Gastrocnemius medialis (tissue), 4 donors: ENCODE results near the gene NKAP.

Experiments used
- POLR2A ChIP-seq, 2 donors: fragments of 450-650 bp; IDR thresholded peaks; one replicate each; pipeline ENCODE4 v1.6.1; 2017; ENCODE audit warnings: antibody characterized with exemption in 2 of 2, mild to moderate bottlenecking in 2 of 2, moderate library complexity in 2 of 2
- TF ChIP-seq, protein P1 (sequence below), 5 experiments: fragments of 450-650 bp in 3 of 5; fragments of 200-600 bp in 2 of 5; sonication (generic) in 2 of 5; IDR thresholded peaks in 4 of 5; conservative IDR thresholded peaks in 1 of 5; 1 replicate in 4 of 5; 2 replicates in 1 of 5; pipeline ENCODE4 v1.5.1; 2016 to 2019; ENCODE audit warnings: antibody characterized with exemption in 5 of 5, mild to moderate bottlenecking in 3 of 5, moderate library complexity in 3 of 5

DNA sequence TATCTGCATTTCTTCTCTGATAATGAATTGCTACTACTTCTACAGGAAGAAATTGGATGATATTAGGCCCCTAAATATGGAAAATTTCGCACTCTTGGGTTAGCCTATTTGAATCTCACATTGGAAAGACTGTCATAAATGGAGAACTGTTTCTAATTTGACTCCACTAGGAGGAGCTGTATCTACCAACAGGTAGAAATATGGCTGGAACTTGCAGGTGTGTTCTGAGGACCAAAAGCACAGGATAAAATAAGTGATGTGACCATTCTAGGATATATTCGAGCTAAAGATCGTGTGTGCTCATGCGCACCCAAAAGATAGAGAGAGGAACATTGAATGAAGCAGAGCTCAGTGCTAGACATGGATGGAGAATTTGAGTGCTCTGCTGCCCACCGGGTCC, 4.8 kb upstream of the NKAP start:
- TF ChIP-seq, protein P1, sequence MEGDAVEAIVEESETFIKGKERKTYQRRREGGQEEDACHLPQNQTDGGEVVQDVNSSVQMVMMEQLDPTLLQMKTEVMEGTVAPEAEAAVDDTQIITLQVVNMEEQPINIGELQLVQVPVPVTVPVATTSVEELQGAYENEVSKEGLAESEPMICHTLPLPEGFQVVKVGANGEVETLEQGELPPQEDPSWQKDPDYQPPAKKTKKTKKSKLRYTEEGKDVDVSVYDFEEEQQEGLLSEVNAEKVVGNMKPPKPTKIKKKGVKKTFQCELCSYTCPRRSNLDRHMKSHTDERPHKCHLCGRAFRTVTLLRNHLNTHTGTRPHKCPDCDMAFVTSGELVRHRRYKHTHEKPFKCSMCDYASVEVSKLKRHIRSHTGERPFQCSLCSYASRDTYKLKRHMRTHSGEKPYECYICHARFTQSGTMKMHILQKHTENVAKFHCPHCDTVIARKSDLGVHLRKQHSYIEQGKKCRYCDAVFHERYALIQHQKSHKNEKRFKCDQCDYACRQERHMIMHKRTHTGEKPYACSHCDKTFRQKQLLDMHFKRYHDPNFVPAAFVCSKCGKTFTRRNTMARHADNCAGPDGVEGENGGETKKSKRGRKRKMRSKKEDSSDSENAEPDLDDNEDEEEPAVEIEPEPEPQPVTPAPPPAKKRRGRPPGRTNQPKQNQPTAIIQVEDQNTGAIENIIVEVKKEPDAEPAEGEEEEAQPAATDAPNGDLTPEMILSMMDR (IDR thresholded peaks at IDR 0.05 in 4 of 5, conservative IDR thresholded peaks at IDR 0.05 in 1 of 5), result no peak
- no peak for TF ChIP-seq POLR2A (IDR thresholded peaks at IDR 0.05)
